ENCODE results near the gene IPO11.
"Not testable (repeated sequence)": the region's sequence is repeated elsewhere in the genome, so short reads cannot be mapped to it uniquely, and the experiment has no call there.

Gene IPO11

DNA sequence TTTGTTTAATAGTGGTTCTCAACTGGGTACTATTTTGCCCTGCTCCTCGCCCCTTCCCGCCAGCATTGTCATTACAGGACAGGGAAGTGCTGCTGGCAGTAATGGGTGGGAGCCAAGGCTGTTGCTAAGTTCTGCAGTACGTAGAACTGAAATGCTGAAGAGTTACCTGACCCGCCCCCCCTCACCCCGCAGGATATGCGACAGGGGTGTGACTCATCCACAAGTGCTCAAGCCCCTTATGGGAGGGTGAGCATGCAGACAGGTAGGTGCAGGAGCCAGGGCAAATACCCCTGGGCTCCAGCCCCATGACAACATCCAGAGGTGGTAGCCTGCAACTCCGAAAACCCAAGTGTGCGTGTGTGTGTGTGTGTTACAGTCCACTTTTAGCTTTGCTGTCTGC is 201.8 kb downstream of the IPO11 start:
- TF ChIP-seq CTCF (IDR thresholded peaks at IDR 0.05; ENCODE audit: control insufficient read depth, extremely low read depth, insufficient read depth): no peak
- H3K4me3 ChIP-seq (ENCODE audit: low read depth, low read length): no peak overlapping the region
- DNase-seq (ENCODE audit: low read depth): no peak

GRCh38 chr5:62616615-62617277 is 204.2 kb downstream of the IPO11 start:
- no peak for DNase-seq (ENCODE audit: low read depth)
- TF ChIP-seq CTCF (IDR thresholded peaks at IDR 0.05; ENCODE audit: control insufficient read depth, extremely low read depth, insufficient read depth): no peak
- H3K4me3 ChIP-seq (ENCODE audit: low read depth, low read length): no peak overlapping the region

GRCh38 chr5:62617943-62618342 is 205.4 kb downstream of the IPO11 start:
- DNase-seq (ENCODE audit: low read depth): no peak
- H3K4me3 ChIP-seq (ENCODE audit: low read depth, low read length): no peak overlapping the region
- no peak for TF ChIP-seq CTCF (IDR thresholded peaks at IDR 0.05; ENCODE audit: control insufficient read depth, extremely low read depth, insufficient read depth)

GRCh38 chr5:62620761-62621160 is 208.2 kb downstream of the IPO11 start:
- no peak for TF ChIP-seq CTCF (IDR thresholded peaks at IDR 0.05; ENCODE audit: control insufficient read depth, extremely low read depth, insufficient read depth)
- no peak overlapping the region for H3K4me3 ChIP-seq (ENCODE audit: low read depth, low read length)
- no peak for DNase-seq (ENCODE audit: low read depth)

GRCh38 chr5:62621280-62621679 is 208.7 kb downstream of the IPO11 start:
- no peak for TF ChIP-seq CTCF (IDR thresholded peaks at IDR 0.05; ENCODE audit: control insufficient read depth, extremely low read depth, insufficient read depth)
- H3K4me3 ChIP-seq (ENCODE audit: low read depth, low read length): no peak overlapping the region

DNA sequence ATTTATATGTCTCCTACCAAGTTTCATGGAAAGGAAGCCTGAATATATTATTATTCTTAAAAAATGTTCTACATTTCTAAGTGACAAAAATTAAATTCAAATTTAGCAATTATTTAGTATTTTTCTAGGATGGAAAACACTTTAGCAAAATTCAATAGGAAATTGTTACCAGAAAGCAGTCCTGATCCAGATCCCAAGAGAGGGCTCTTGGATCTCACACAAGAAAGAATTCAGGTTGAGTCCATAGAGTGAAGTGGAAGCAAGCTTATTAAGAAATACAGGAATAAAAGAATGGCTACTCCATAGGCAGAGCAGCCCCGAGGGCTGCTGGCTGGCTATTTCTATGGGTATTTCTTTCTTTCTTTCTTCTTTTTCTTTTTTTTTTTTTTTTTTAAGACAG is 210.7 kb downstream of the IPO11 start:
- no peak for DNase-seq (ENCODE audit: low read depth)
- no peak overlapping the region for H3K4me3 ChIP-seq (ENCODE audit: low read depth, low read length)
- TF ChIP-seq CTCF (IDR thresholded peaks at IDR 0.05; ENCODE audit: control insufficient read depth, extremely low read depth, insufficient read depth): no peak

More at GRCh38 chr5:62621280-62621679, 208.7 kb downstream of the IPO11 start:
- DNase-seq (ENCODE audit: low read depth): no peak

- not testable (repeated sequence) for DNase-seq (ENCODE audit: low read depth); H3K4me3 ChIP-seq (ENCODE audit: low read depth, low read length)
Measured at GRCh38 chr5:62624436-62624835, 211.9 kb downstream of the IPO11 start.
